LoVo (cell line): Measurements from ENCODE around the gene SNTG2.

Experiments used
- DNase-seq: peaks from one replicate; pipeline ENCODE4 v3.0.0-alpha.2; 2016; ENCODE audit warnings: low spot score

SNTG2 gene

GRCh38 chr2:1238598-1239138 is 288.0 kb downstream of the SNTG2 start:
- DNase-seq, result no peak

GRCh38 chr2:1245193-1245592 is 294.5 kb downstream of the SNTG2 start:
- DNase-seq, result no peak

- DNase-seq, result no peak
These were observed 295.6 kb downstream of the SNTG2 start for GRCh38 chr2:1246239-1246638.

GRCh38 chr2:1246991-1247390 is 296.3 kb downstream of the SNTG2 start:
- DNase-seq, result no peak

- DNase-seq, result no peak
These were observed 297.5 kb downstream of the SNTG2 start for GRCh38 chr2:1248187-1248586.

- DNase-seq, result no peak
These were observed 299.4 kb downstream of the SNTG2 start for GRCh38 chr2:1249897-1250687.

GRCh38 chr2:1251520-1251919 is 300.9 kb downstream of the SNTG2 start:
- DNase-seq, result no peak

GRCh38 chr2:1253629-1254028 is 303.0 kb downstream of the SNTG2 start:
- DNase-seq, result no peak

- DNase-seq, result no peak
These were observed 304.2 kb downstream of the SNTG2 start for GRCh38 chr2:1254662-1255343.

- DNase-seq, result no peak
These were observed 306.1 kb downstream of the SNTG2 start for GRCh38 chr2:1256632-1257324.

- DNase-seq, result no peak
These were observed 306.7 kb downstream of the SNTG2 start for GRCh38 chr2:1257334-1257733.

GRCh38 chr2:1259746-1260145 is 309.1 kb downstream of the SNTG2 start:
- no peak for DNase-seq

- no peak for DNase-seq
These were observed 312.0 kb downstream of the SNTG2 start for GRCh38 chr2:1262609-1263008.

GRCh38 chr2:1265454-1265853 is 314.8 kb downstream of the SNTG2 start:
- DNase-seq, result no peak

GRCh38 chr2:1266351-1266750 is 315.7 kb downstream of the SNTG2 start:
- DNase-seq, result no peak

- no peak for DNase-seq
These were observed 317.4 kb downstream of the SNTG2 start for GRCh38 chr2:1268034-1268433.

GRCh38 chr2:1269812-1270211 is 319.2 kb downstream of the SNTG2 start:
- DNase-seq, result no peak

- DNase-seq, result no peak
These were observed 322.2 kb downstream of the SNTG2 start for GRCh38 chr2:1272835-1273234.

- no peak for DNase-seq
These were observed 327.0 kb downstream of the SNTG2 start for GRCh38 chr2:1277634-1278033.

- DNase-seq, result no peak
These were observed 327.5 kb downstream of the SNTG2 start for GRCh38 chr2:1278125-1278524.

GRCh38 chr2:1278861-1279260 is 328.2 kb downstream of the SNTG2 start:
- no peak for DNase-seq

GRCh38 chr2:1282552-1282951 is 331.9 kb downstream of the SNTG2 start:
- DNase-seq, result no peak
